GM19452 (cell line): Measurements from ENCODE around the gene DIAPH1.
A peak's percentile ranks its signal among the peaks of the same experiment; 100 is the strongest.

Experiments
- ATAC-seq: cut with Tn5 transposase; IDR thresholded peaks from one replicate; pipeline ENCODE4 v1.9.1; 2021; ENCODE audit not compliant: unreplicated experiment

DIAPH1 gene

GRCh38 chr5:141640051-141640415, 21.2 kb upstream of the DIAPH1 start:
- ATAC-seq = no peak

GRCh38 chr5:141639357-141640050, 20.7 kb upstream of the DIAPH1 start:
- no peak for ATAC-seq

GRCh38 chr5:141638771-141639170, 20.0 kb upstream of the DIAPH1 start:
- no peak for ATAC-seq

- peak; percentile 27 for ATAC-seq
Measured at GRCh38 chr5:141637767-141638419, 19.1 kb upstream of the DIAPH1 start.

- peak; percentile 21 for ATAC-seq
Measured at GRCh38 chr5:141637123-141637766, 18.4 kb upstream of the DIAPH1 start.

- peak; percentile 78 for ATAC-seq
Measured at GRCh38 chr5:141636413-141637122, 17.8 kb upstream of the DIAPH1 start, which contains the start of the genes HDAC3 and RELL2. Gene HDAC3, minus strand, starts transcription at chr5:141636849. Its CDS starts 59 bp downstream, at chr5:141636790. Gene RELL2, plus strand, starts transcription at chr5:141636997. Its CDS starts 1,229 bp downstream, at chr5:141638226.

- ATAC-seq = no peak
Measured at GRCh38 chr5:141636106-141636412, 17.3 kb upstream of the DIAPH1 start.

- no peak for ATAC-seq
Measured at GRCh38 chr5:141635646-141636045, 16.8 kb upstream of the DIAPH1 start.

- no peak for ATAC-seq
Measured at GRCh38 chr5:141634720-141635119, 15.9 kb upstream of the DIAPH1 start.

GRCh38 chr5:141633871-141634561, 15.2 kb upstream of the DIAPH1 start:
- peak; percentile 57 for ATAC-seq

GRCh38 chr5:141632650-141633049, 13.8 kb upstream of the DIAPH1 start:
- ATAC-seq = no peak

GRCh38 chr5:141630570-141631140, 11.9 kb upstream of the DIAPH1 start:
- no peak for ATAC-seq

GRCh38 chr5:141628175-141628788, 9.5 kb upstream of the DIAPH1 start:
- no peak for ATAC-seq

- ATAC-seq = no peak
Measured at GRCh38 chr5:141623611-141624010, 4.8 kb upstream of the DIAPH1 start.

GRCh38 chr5:141623186-141623585, 4.4 kb upstream of the DIAPH1 start:
- peak; percentile 46 for ATAC-seq

- peak; percentile 31 for ATAC-seq
Measured at GRCh38 chr5:141618030-141618803, 583 bp downstream of the DIAPH1 start.

GRCh38 chr5:141617682-141618029, 1.1 kb downstream of the DIAPH1 start:
- ATAC-seq = no peak

- no peak for ATAC-seq
Measured at GRCh38 chr5:141617128-141617527, 1.7 kb downstream of the DIAPH1 start.

- no peak for ATAC-seq
Measured at GRCh38 chr5:141615991-141616720, 2.6 kb downstream of the DIAPH1 start.
